ENCODE measurements around the gene DOCK2. TPM values are rescaled to one million over a fixed set of nuclear protein-coding genes. Genes with fewer than 3 reads are reported as not detected.
"Not testable (repeated sequence)": the region's sequence is repeated elsewhere in the genome, so short reads cannot be mapped to it uniquely, and the experiment has no call there.

Gene DOCK2
- total RNA-seq, 4 donors from 2014 or later, result 2.0 to 17.4 (median 7.5) TPM

- H3K27me3 ChIP-seq, result no peaks in the 10 kb centered on the region
- no peaks in the 10 kb centered on the region for H3K9me3 ChIP-seq
- H3K27ac ChIP-seq, result no peak overlapping the region
- H3K4me1 ChIP-seq, result no peaks in the 10 kb centered on the region
- no peak for TF ChIP-seq CTCF (IDR thresholded peaks at IDR 0.05)
- no peak for TF ChIP-seq POLR2A (IDR thresholded peaks at IDR 0.05)
- no peak overlapping the region for H3K4me3 ChIP-seq
- no peak for DNase-seq
- intact Hi-C loops (cut with DNase I; ENCODE audit: low total_unique reads), result no loop called here
- no peaks in the 10 kb centered on the region for H3K36me3 ChIP-seq
Observed at GRCh38 chr5:169653091-169653490, 16.0 kb downstream of the DOCK2 start.

DNA sequence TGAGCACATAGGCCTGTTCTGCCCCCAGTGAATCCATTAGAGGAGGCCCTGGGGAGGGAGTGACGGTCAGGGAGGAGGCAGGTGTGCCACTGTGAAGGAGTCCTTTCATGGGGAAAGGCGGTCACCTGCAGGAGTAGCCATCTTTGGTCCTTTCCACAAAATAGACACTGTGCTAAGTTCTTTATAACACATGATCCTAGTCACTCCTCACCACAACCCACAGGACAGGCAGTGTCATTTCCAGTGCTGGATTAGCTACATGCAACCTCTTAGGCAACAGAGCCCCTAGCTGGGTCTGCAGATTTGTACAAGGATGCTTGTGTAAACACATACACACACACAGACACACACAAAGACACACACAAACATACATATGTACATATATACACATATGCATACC lies 18.3 kb downstream of the DOCK2 start:
- TF ChIP-seq POLR2A (IDR thresholded peaks at IDR 0.05), result no peak
- TF ChIP-seq CTCF (IDR thresholded peaks at IDR 0.05), result no peak
- Histone ChIP-seq H3K27ac (no peak overlapping the region), H3K4me1 (no peaks in the 10 kb centered on the region), H3K36me3 (no peaks in the 10 kb centered on the region), H3K27me3 (no peaks in the 10 kb centered on the region), H3K9me3 (no peaks in the 10 kb centered on the region), H3K4me3 (no peak overlapping the region)
- DNase-seq, result no peak
- intact Hi-C loops (cut with DNase I; ENCODE audit: low total_unique reads), result no loop called here

DNA sequence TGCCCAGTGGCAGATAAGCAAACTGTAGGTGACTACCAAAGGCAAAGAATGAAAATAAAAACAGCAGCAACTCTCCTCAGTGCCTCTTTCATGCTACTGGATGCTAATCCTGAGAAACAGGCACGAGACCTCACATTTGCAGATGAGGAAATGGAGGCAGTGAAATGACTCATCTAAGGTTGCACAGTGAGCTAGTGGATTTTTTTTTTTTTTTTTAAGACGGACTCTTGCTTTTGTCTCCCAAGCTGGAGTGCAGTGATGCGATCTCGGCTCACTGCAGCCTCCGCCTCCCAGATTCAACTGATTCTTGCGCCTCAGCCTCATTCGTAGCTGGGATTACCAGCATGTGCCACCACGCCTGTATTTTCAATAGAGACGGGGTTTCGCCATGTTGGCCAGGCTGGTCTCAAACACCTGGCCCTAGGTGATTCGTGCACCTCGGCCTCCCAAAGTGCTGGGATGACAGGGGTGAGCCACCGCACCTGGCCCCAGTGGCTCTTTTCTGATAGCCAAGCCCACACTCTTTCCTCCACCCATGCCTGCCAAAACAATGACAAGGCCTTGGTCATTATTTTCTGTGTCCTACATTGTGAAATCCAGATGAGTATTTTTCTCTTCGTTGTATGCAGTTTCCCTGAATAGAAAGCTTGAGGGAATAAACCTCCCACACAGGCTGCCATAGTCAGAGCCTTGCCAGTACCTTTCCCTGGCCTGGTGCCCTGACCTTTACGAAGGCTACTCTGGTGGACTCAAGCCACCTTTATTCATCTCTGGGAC lies 19.2 kb downstream of the DOCK2 start:
- Histone ChIP-seq H3K4me1 (no peaks in the 10 kb centered on the region), H3K27ac (no peak overlapping the region), H3K27me3 (no peaks in the 10 kb centered on the region), H3K4me3 (no peak overlapping the region), H3K9me3 (no peaks in the 10 kb centered on the region), H3K36me3 (no peaks in the 10 kb centered on the region)
- no peak for TF ChIP-seq CTCF (IDR thresholded peaks at IDR 0.05)
- no peak for DNase-seq
- intact Hi-C loops (cut with DNase I; ENCODE audit: low total_unique reads), result no loop called here

DNA sequence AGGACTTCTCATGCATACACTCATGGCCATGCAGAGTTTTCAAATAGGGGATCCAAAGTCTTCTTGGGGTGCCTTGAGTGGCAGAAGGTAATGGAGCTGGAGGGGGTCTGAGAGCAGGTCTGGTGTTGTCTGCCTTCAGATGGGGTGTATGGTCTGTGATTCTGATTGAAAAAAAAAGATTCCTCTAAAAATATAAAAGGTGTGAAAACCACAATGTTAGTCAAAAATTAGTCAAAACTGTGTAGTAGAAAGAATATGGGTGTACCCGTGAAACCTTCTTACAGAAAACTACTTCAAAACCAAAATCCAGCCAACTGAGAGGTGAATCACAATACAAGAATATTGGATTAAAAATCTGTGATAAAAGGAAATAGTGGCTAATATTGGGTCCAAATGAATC lies 20.1 kb downstream of the DOCK2 start:
- Histone ChIP-seq H3K9me3 (no peaks in the 10 kb centered on the region), H3K4me1 (no peaks in the 10 kb centered on the region), H3K4me3 (no peak overlapping the region), H3K27ac (no peak overlapping the region), H3K27me3 (no peaks in the 10 kb centered on the region), H3K36me3 (no peaks in the 10 kb centered on the region)
- TF ChIP-seq POLR2A (IDR thresholded peaks at IDR 0.05) (no peak), CTCF (IDR thresholded peaks at IDR 0.05) (no peak)
- intact Hi-C loops (cut with DNase I; ENCODE audit: low total_unique reads), result no loop called here
- no peak for DNase-seq

DNA sequence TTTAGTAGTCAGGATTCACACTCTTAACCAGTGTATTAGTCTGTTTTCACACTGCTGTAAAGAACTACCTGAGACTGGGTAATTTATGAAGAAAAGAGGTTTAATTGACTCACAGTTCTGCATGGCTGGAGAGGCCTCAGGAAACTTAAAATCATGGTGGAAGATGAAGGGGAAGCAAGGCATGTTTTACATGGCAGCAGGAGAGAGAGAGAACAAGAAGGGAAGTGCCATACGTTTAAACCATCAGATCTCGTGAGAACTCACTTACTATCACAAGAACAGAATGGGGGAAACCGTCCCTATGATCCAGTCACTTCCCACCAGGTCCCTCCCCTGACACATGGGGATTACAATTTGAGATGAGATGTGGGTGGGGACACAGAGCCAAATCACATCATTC lies 25.4 kb downstream of the DOCK2 start:
- H3K9me3 ChIP-seq; H3K36me3 ChIP-seq; H3K27ac ChIP-seq; H3K4me1 ChIP-seq; DNase-seq; intact Hi-C loops (cut with DNase I; ENCODE audit: low total_unique reads); H3K4me3 ChIP-seq; H3K27me3 ChIP-seq: not testable (repeated sequence)

- Histone ChIP-seq H3K9me3 (no peaks in the 10 kb centered on the region), H3K4me1 (no peaks in the 10 kb centered on the region), H3K36me3 (no peaks in the 10 kb centered on the region), H3K27me3 (no peaks in the 10 kb centered on the region), H3K4me3 (no peak overlapping the region), H3K27ac (no peak overlapping the region)
- TF ChIP-seq CTCF (IDR thresholded peaks at IDR 0.05) (no peak), POLR2A (IDR thresholded peaks at IDR 0.05) (no peak)
- no peak for DNase-seq
- intact Hi-C loops (cut with DNase I; ENCODE audit: low total_unique reads), result no loop called here
Observed at GRCh38 chr5:169663537-169663936, 26.5 kb downstream of the DOCK2 start.

Data from uterus (tissue), 4 donors.